Measurements from ENCODE around the gene ZFP92.

- no peak for TF ChIP-seq CTCF (optimal IDR thresholded peaks at IDR 0.05 in 1 of 3, IDR thresholded peaks at IDR 0.05 in 1 of 3, conservative IDR thresholded peaks at IDR 0.05 in 1 of 3; ENCODE audit: extremely low read depth in 1 of 3, insufficient read depth in 2 of 3, low read length in 3 of 3)
- no peak for TF ChIP-seq EZH2 (IDR thresholded peaks at IDR 0.05; ENCODE audit: low read length)
Observed at GRCh38 chrX:153416781-153417450, 5.6 kb downstream of the ZFP92 start.

Data from keratinocyte (primary cell).